Neural cell (in vitro differentiated cells): ENCODE measurements around the gene SEMG2. TPM values are rescaled to one million over a fixed set of nuclear protein-coding genes. Genes with fewer than 3 reads are reported as not detected.

ENCODE experiments used
- H2AFZ ChIP-seq: fragments of 200-600, 300-800 bp; sonication (generic), shearing (Covaris generic); 2 replicates; pipeline ENCODE4 v1.6.0; 2014; ENCODE audit warnings: low read depth, mild to moderate bottlenecking, antibody characterized with exemption, low read length, moderate library complexity
- H3F3A ChIP-seq: fragments of 200-600 bp; shearing (Covaris generic); 2 replicates; pipeline ENCODE4 v1.6.1; 2016; ENCODE audit warnings: mild to moderate bottlenecking, moderate library complexity, mixed read lengths, antibody characterized with exemption, low read length; ENCODE audit not compliant: insufficient read depth, poor library complexity, severe bottlenecking
- H3K27ac ChIP-seq: fragments of 200-600, 300-800 bp; sonication (generic), shearing (Covaris generic); 2 replicates; pipeline ENCODE4 v1.5.1; 2014; ENCODE audit warnings: mild to moderate bottlenecking, low read length, moderate library complexity
- H3K27me3 ChIP-seq: fragments of 300-800, 200-600 bp; sonication (generic), shearing (Covaris generic); 2 replicates; pipeline ENCODE4 v1.6.0; 2014; ENCODE audit warnings: mild to moderate bottlenecking, low read depth, low read length, moderate library complexity; ENCODE audit not compliant: insufficient read depth
- H3K36me3 ChIP-seq: fragments of 300-800, 200-600 bp; sonication (generic), shearing (Covaris generic); 2 replicates; pipeline ENCODE4 v1.5.1; 2014; ENCODE audit warnings: mild to moderate bottlenecking, antibody characterized with exemption, low read length, moderate library complexity; ENCODE audit not compliant: insufficient read depth
- H3K4me2 ChIP-seq: fragments of 300-800, 200-600 bp; sonication (generic), shearing (Covaris generic); 2 replicates; pipeline ENCODE4 v1.6.0; 2014; ENCODE audit warnings: mild to moderate bottlenecking, low read length
- H3K4me3 ChIP-seq: fragments of 300-800, 200-600 bp; sonication (generic), shearing (Covaris generic); 2 replicates; pipeline ENCODE4 v1.5.1; 2014; ENCODE audit warnings: mild to moderate bottlenecking, low read length, moderate library complexity
- H3K79me2 ChIP-seq: fragments of 200-600 bp; shearing (Covaris generic); replicated peaks from 2 replicates; pipeline ENCODE4 v1.6.0; 2014; ENCODE audit warnings: mild to moderate bottlenecking, low read length, moderate library complexity; ENCODE audit not compliant: insufficient read depth
- H3K9ac ChIP-seq: fragments of 300-800, 200-600 bp; sonication (generic), shearing (Covaris generic); 2 replicates; pipeline ENCODE4 v1.6.1; 2016; ENCODE audit warnings: mild to moderate bottlenecking, low read length, mixed read lengths
- H3K9me2 ChIP-seq: fragments of 200-600 bp; shearing (Covaris generic); 2 replicates; pipeline ENCODE4 v1.6.1; 2016; ENCODE audit warnings: mild to moderate bottlenecking, low read length, mixed read lengths; ENCODE audit not compliant: insufficient read depth
- H3K9me3 ChIP-seq: fragments of 200-600, 300-800 bp; sonication (generic), shearing (Covaris generic); 2 replicates; pipeline ENCODE4 v1.6.1; 2016; ENCODE audit warnings: mild to moderate bottlenecking, mixed run types, low read length, moderate library complexity, mixed read lengths
- H4K20me1 ChIP-seq: fragments of 200-600 bp; shearing (Covaris generic); 2 replicates; pipeline ENCODE4 v1.6.1; 2016; ENCODE audit warnings: mild to moderate bottlenecking, mixed run types; ENCODE audit not compliant: insufficient read depth
- CTCF ChIP-seq: fragments of 450-650 bp; IDR thresholded peaks from 2 replicates; pipeline ENCODE4 v1.5.1; 2014; ENCODE audit warnings: antibody characterized with exemption, mild to moderate bottlenecking, moderate library complexity; ENCODE audit not compliant: poor library complexity, severe bottlenecking
- EP300 ChIP-seq: fragments of 450-650 bp; conservative IDR thresholded peaks from 2 replicates; pipeline ENCODE4 v1.6.1; 2014; ENCODE audit warnings: antibody characterized with exemption, mild to moderate bottlenecking, moderate library complexity; ENCODE audit not compliant: poor library complexity, severe bottlenecking
- EZH2 ChIP-seq: fragments of 200-600, 300-800 bp; shearing (Covaris generic), sonication (generic); IDR thresholded peaks from 2 replicates; pipeline ENCODE4 v1.6.1; 2014; ENCODE audit warnings: antibody characterized with exemption, low read length, borderline replicate concordance, mild to moderate bottlenecking; ENCODE audit not compliant: insufficient read depth, poor library complexity, severe bottlenecking
- MXI1 ChIP-seq: fragments of 450-650 bp; conservative IDR thresholded peaks from 2 replicates; pipeline ENCODE4 v1.6.1; 2014; ENCODE audit warnings: antibody characterized with exemption, mild to moderate bottlenecking; ENCODE audit not compliant: poor library complexity, severe bottlenecking
- POLR2AphosphoS5 ChIP-seq: IDR thresholded peaks from 2 replicates; pipeline ENCODE4 v1.6.1; 2012
- RAD21 ChIP-seq: fragments of 450-650 bp; conservative IDR thresholded peaks from 2 replicates; pipeline ENCODE4 v1.6.1; 2014; ENCODE audit warnings: antibody characterized with exemption, mild to moderate bottlenecking, moderate library complexity
- REST ChIP-seq: IDR thresholded peaks from 2 replicates; pipeline ENCODE4 v1.6.1; 2012; ENCODE audit warnings: borderline replicate concordance
- SMC3 ChIP-seq: fragments of 450-650 bp; conservative IDR thresholded peaks from 2 replicates; pipeline ENCODE4 v1.6.1; 2014; ENCODE audit warnings: antibody characterized with exemption, mild to moderate bottlenecking, moderate library complexity; ENCODE audit not compliant: poor library complexity
- TAF1 ChIP-seq: IDR thresholded peaks from 2 replicates; pipeline ENCODE4 v1.6.1; 2012; ENCODE audit warnings: low read depth
- polyA plus RNA-seq: library from polyadenylated mRNA; depleted of rRNA; stranded (reverse); fragments of >200 nt; gene quantifications from 2 replicates; pipeline ENCODE4 v1.2.3, GENCODE V29; 2014

SEMG2 gene
- polyA plus RNA-seq, 1 donor from 2014 or later = not detected

- Histone ChIP-seq H4K20me1 (no peaks in the 10 kb centered on the region), H3K4me3 (no peak overlapping the region), H3K79me2 (no peaks in the 10 kb centered on the region), H3K9me2 (no peaks in the 10 kb centered on the region), H3K4me2 (no peak overlapping the region), H3F3A (no peaks in the 10 kb centered on the region), H3K27me3 (no peaks in the 10 kb centered on the region), H3K9me3 (no peaks in the 10 kb centered on the region), H2AFZ (no peak overlapping the region), H3K27ac (no peak overlapping the region), H3K9ac (no peak overlapping the region), H3K36me3 (no peaks in the 10 kb centered on the region)
- TF ChIP-seq REST = no peak
- TF ChIP-seq MXI1 = no peak
- TF ChIP-seq EP300 = no peak
- TF ChIP-seq SMC3 = no peak
- TF ChIP-seq RAD21 = no peak
- TF ChIP-seq TAF1 = no peak
- no peak for TF ChIP-seq CTCF
- no peak for TF ChIP-seq POLR2AphosphoS5
- TF ChIP-seq EZH2 = no peak
These were observed 14.8 kb downstream of the SEMG2 start for GRCh38 chr20:45235995-45236394.

- no peak overlapping the region for H3K9ac ChIP-seq
- H3K27ac ChIP-seq = no peak overlapping the region
- H3K4me3 ChIP-seq = no peak overlapping the region
- no peak overlapping the region for H2AFZ ChIP-seq
- H3K79me2 ChIP-seq = no peaks in the 10 kb centered on the region
- no peak overlapping the region for H3K4me2 ChIP-seq
- no peak for TF ChIP-seq TAF1
- TF ChIP-seq CTCF = no peak
- H3K36me3 ChIP-seq = no peaks in the 10 kb centered on the region
- H4K20me1 ChIP-seq = no peaks in the 10 kb centered on the region
- H3K9me2 ChIP-seq = no peaks in the 10 kb centered on the region
- no peaks in the 10 kb centered on the region for H3K9me3 ChIP-seq
- no peaks in the 10 kb centered on the region for H3K27me3 ChIP-seq
- H3F3A ChIP-seq = no peaks in the 10 kb centered on the region
These were observed 17.0 kb downstream of the SEMG2 start for GRCh38 chr20:45238139-45238538.
